HL-60 (cell line): ENCODE results near the gene SLC20A1.

ENCODE experiments used
- GABPA ChIP-seq: IDR thresholded peaks from 2 replicates; pipeline ENCODE4 v1.6.1; 2012; ENCODE audit warnings: low read depth
- TF ChIP-seq, protein P1 (sequence below): IDR thresholded peaks from one replicate; pipeline ENCODE4 v1.5.1; 2011; ENCODE audit warnings: low read length, control low read depth, inconsistent platforms; ENCODE audit not compliant: insufficient read depth

DNA sequence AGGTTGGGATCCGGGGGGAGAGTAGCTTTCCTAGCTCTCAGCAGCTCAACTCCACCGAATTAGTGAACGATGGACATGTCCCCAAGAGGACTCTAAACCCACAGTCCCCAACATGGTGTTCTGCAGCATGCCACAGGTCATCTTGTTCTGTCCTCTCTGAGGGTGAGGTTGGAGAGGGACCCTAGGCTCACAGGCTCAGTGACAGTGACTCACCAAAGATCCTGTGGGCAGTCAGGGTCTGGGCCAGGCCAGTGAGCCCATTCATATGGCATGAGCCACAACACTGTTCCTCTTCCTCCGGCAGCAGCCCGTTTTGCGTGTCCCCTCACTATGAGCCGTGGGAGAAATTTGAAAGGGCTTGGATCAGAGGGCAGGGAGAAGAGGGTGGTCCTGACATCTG lies 2.8 kb upstream of the SLC20A1 start:
- TF ChIP-seq, protein P1, sequence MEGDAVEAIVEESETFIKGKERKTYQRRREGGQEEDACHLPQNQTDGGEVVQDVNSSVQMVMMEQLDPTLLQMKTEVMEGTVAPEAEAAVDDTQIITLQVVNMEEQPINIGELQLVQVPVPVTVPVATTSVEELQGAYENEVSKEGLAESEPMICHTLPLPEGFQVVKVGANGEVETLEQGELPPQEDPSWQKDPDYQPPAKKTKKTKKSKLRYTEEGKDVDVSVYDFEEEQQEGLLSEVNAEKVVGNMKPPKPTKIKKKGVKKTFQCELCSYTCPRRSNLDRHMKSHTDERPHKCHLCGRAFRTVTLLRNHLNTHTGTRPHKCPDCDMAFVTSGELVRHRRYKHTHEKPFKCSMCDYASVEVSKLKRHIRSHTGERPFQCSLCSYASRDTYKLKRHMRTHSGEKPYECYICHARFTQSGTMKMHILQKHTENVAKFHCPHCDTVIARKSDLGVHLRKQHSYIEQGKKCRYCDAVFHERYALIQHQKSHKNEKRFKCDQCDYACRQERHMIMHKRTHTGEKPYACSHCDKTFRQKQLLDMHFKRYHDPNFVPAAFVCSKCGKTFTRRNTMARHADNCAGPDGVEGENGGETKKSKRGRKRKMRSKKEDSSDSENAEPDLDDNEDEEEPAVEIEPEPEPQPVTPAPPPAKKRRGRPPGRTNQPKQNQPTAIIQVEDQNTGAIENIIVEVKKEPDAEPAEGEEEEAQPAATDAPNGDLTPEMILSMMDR: no peak
- TF ChIP-seq GABPA: no peak
